ENCODE data around the gene TMEM176A. TPM values are rescaled to one million over a fixed set of nuclear protein-coding genes. Genes with fewer than 3 reads are reported as not detected.

The TMEM176A gene
- total and polyA plus RNA-seq, 2 donors from 2014 or later = 288 to 513 TPM

DNA sequence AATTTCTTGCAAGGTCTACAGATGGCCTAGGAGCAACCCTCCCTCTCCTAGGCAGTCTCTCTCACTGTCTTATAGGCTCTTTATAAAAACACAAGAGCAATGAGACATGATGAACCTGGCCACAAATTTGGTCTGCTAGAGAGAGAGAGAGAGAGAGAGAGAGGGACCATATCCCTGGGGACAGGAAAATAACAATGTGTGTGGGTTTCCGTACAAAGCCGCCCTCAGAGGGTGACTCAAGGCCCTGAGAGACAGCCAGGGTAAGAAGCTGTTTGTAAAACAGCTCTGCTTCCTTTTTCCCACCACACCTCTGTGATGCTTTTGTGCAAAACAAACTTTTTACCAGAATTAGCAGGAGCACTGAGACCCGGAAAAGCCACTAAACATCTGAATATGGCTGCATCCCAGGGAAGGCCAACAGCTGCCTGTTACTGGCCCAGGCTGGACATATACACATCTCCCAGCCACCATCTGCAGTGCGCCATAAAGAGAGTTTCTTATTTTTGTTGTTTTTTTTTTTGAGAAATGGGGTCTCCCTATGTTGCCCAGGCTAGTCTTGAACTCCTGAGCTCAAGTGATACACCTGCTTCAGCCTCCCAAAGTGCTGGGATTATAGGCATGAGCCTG lies 45.0 kb upstream of the TMEM176A start:
- no peak for TF ChIP-seq CTCF (IDR thresholded peaks at IDR 0.05; ENCODE audit: borderline replicate concordance, extremely low read depth, insufficient read depth)
- no peaks in the 10 kb centered on the region for H3K9me3 ChIP-seq (ENCODE audit: control insufficient read depth in 2 of 3, insufficient read depth in 1 of 3, low read length in 3 of 3)
- no peaks in the 10 kb centered on the region for H3K36me3 ChIP-seq (ENCODE audit: control insufficient read depth in 2 of 3, insufficient read depth in 3 of 3, low read length in 3 of 3)
- intact Hi-C loops (cut with DNase I) = no loop called here
- no peak overlapping the region for H3K9ac ChIP-seq (ENCODE audit: low read length in 3 of 3)
- no peaks in the 10 kb centered on the region for H3K27me3 ChIP-seq (ENCODE audit: control insufficient read depth, insufficient read depth, low read length)
- DNase-seq = no peak
- no peak overlapping the region for H3K4me3 ChIP-seq (ENCODE audit: low read length in 3 of 3)
- peak overlapping the region in 1 of 2 donors; percentile 10 for H3K27ac ChIP-seq (ENCODE audit: low read depth in 2 of 2, low read length in 2 of 2)
- H3K4me1 ChIP-seq (ENCODE audit: control insufficient read depth in 2 of 3, insufficient read depth in 2 of 3, low read depth in 1 of 3, low read length in 3 of 3) = no peaks in the 10 kb centered on the region
- no peak for FAIRE-seq

DNA sequence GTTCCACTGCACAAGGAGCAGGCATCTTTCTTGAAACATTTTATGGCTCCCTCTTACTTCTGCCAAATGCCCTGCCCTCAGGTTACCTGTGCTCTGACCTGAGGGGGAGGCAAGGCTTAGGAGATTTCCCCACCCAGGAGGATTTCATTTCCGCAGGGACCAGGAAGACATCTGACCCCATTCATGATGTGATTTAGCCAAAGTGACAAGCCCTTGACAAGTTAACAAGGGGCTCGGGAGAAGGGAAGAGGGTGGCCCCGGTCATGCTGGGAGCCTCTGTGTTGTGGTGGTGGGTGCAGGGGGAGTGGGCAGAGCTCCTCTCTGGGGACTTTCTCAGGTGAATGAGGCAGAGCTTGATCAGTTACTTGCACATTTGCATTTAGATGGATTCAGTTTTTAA lies 44.4 kb upstream of the TMEM176A start:
- no peaks in the 10 kb centered on the region for H3K4me1 ChIP-seq (ENCODE audit: control insufficient read depth in 2 of 3, insufficient read depth in 2 of 3, low read depth in 1 of 3, low read length in 3 of 3)
- no peak overlapping the region for H3K4me3 ChIP-seq (ENCODE audit: low read length in 3 of 3)
- H3K27me3 ChIP-seq (ENCODE audit: control insufficient read depth, insufficient read depth, low read length) = no peaks in the 10 kb centered on the region
- DNase-seq = no peak
- no peaks in the 10 kb centered on the region for H3K9me3 ChIP-seq (ENCODE audit: control insufficient read depth in 2 of 3, insufficient read depth in 1 of 3, low read length in 3 of 3)
- H3K9ac ChIP-seq (ENCODE audit: low read length in 3 of 3) = no peak overlapping the region
- FAIRE-seq = no peak
- TF ChIP-seq CTCF (IDR thresholded peaks at IDR 0.05; ENCODE audit: borderline replicate concordance, extremely low read depth, insufficient read depth) = no peak
- no peaks in the 10 kb centered on the region for H3K36me3 ChIP-seq (ENCODE audit: control insufficient read depth in 2 of 3, insufficient read depth in 3 of 3, low read length in 3 of 3)
- peak overlapping the region in 1 of 2 donors; percentile 10 for H3K27ac ChIP-seq (ENCODE audit: low read depth in 2 of 2, low read length in 2 of 2)
- intact Hi-C loops (cut with DNase I) = no loop called here

GRCh38 chr7:150756858-150757257 lies 43.7 kb upstream of the TMEM176A start:
- peak; percentile 19 for TF ChIP-seq CTCF (IDR thresholded peaks at IDR 0.05; ENCODE audit: borderline replicate concordance, extremely low read depth, insufficient read depth)
- H3K4me1 ChIP-seq (ENCODE audit: control insufficient read depth in 2 of 3, insufficient read depth in 2 of 3, low read depth in 1 of 3, low read length in 3 of 3) = no peaks in the 10 kb centered on the region
- H3K4me3 ChIP-seq (ENCODE audit: low read length in 3 of 3) = no peak overlapping the region
- intact Hi-C loops (cut with DNase I) = no loop called here
- H3K27ac ChIP-seq (ENCODE audit: low read depth in 2 of 2, low read length in 2 of 2) = no peak overlapping the region
- DNase-seq (peak in 1 of 5 donors; percentile 43), FAIRE-seq (peak; percentile 80)
- H3K9ac ChIP-seq (ENCODE audit: low read length in 3 of 3) = no peak overlapping the region
- no peaks in the 10 kb centered on the region for H3K36me3 ChIP-seq (ENCODE audit: control insufficient read depth in 2 of 3, insufficient read depth in 3 of 3, low read length in 3 of 3)
- H3K9me3 ChIP-seq (ENCODE audit: control insufficient read depth in 2 of 3, insufficient read depth in 1 of 3, low read length in 3 of 3) = no peaks in the 10 kb centered on the region
- H3K27me3 ChIP-seq (ENCODE audit: control insufficient read depth, insufficient read depth, low read length) = no peaks in the 10 kb centered on the region

DNA sequence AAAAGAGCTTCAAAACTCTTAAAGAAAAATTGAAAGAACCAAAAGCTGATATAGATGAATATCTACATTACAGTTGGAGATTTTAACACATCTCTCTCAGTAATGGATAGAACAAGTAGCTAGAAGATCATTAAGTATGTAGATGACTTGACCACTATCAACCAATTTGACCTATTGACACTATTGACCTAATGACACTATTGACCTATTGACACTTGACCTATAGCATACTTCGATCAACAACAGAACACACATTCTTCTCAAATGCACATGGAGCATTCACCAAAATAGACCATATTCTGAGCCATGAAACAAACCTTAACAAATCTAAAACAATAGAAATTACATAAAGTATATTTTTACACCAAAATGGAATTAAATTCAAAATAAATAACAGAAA lies 41.1 kb upstream of the TMEM176A start:
- FAIRE-seq (no peak), DNase-seq (no peak)
- intact Hi-C loops (cut with DNase I) = no loop called here
- H3K27ac ChIP-seq (ENCODE audit: low read depth in 2 of 2, low read length in 2 of 2) = no peak overlapping the region
- H3K4me1 ChIP-seq (ENCODE audit: control insufficient read depth in 2 of 3, insufficient read depth in 2 of 3, low read depth in 1 of 3, low read length in 3 of 3) = no peaks in the 10 kb centered on the region
- H3K4me3 ChIP-seq (ENCODE audit: low read length in 3 of 3) = no peak overlapping the region
- no peaks in the 10 kb centered on the region for H3K27me3 ChIP-seq (ENCODE audit: control insufficient read depth, insufficient read depth, low read length)
- no peaks in the 10 kb centered on the region for H3K36me3 ChIP-seq (ENCODE audit: control insufficient read depth in 2 of 3, insufficient read depth in 3 of 3, low read length in 3 of 3)
- H3K9me3 ChIP-seq (ENCODE audit: control insufficient read depth in 2 of 3, insufficient read depth in 1 of 3, low read length in 3 of 3) = no peaks in the 10 kb centered on the region
- no peak overlapping the region for H3K9ac ChIP-seq (ENCODE audit: low read length in 3 of 3)
- no peak for TF ChIP-seq CTCF (IDR thresholded peaks at IDR 0.05; ENCODE audit: borderline replicate concordance, extremely low read depth, insufficient read depth)

Measured in kidney (tissue), 14 donors.